ENCODE data around the gene SLC25A44.

The SLC25A44 gene

GRCh38 chr1:156152628-156153027 is 41.3 kb upstream of the SLC25A44 start:
- Histone ChIP-seq H3K9me3 (ENCODE audit: control insufficient read depth, low read length) (no peaks in the 10 kb centered on the region), H3K4me1 (ENCODE audit: control insufficient read depth, insufficient read depth, low read length) (peaks cover 26% of the 10 kb centered on the region), H3K27me3 (ENCODE audit: control insufficient read depth, insufficient read depth, low read length, poor library complexity, severe bottlenecking) (no peaks in the 10 kb centered on the region), H3K4me3 (ENCODE audit: insufficient read depth, low read depth, low read length) (no peak overlapping the region), H3K36me3 (ENCODE audit: control insufficient read depth, insufficient read depth, low read length) (no peaks in the 10 kb centered on the region), H3K27ac (ENCODE audit: insufficient read depth, low read depth, low read length, poor library complexity, severe bottlenecking) (no peak overlapping the region)
- WGBS, 2 experiments, result 91 to 94% methylated on average over 5 of the region's 5 CpGs

- H3K27ac ChIP-seq (ENCODE audit: insufficient read depth, low read depth, low read length, poor library complexity, severe bottlenecking), result no peak within 1 kb of the TSS
- H3K27me3 ChIP-seq (ENCODE audit: control insufficient read depth, insufficient read depth, low read length, poor library complexity, severe bottlenecking), result no peaks in the 10 kb centered on the region
- 88 to 89% methylated on average over 10 of the region's 10 CpGs for WGBS, 2 experiments
- no peaks in the 10 kb centered on the region for H3K9me3 ChIP-seq (ENCODE audit: control insufficient read depth, low read length)
- H3K36me3 ChIP-seq (ENCODE audit: control insufficient read depth, insufficient read depth, low read length), result no peaks in the 10 kb centered on the region
- H3K4me1 ChIP-seq (ENCODE audit: control insufficient read depth, insufficient read depth, low read length), result peaks cover 23% of the 10 kb centered on the region
- no peak within 1 kb of the TSS for H3K4me3 ChIP-seq (ENCODE audit: insufficient read depth, low read depth, low read length)
Measured at GRCh38 chr1:156153362-156153761, 40.5 kb upstream of the SLC25A44 start, which contains the start of gene SEMA4A. SEMA4A (plus strand) TSS chr1:156153585; CDS start chr1:156154579, 994 bp downstream.

- peaks cover 21% of the 10 kb centered on the region for H3K4me1 ChIP-seq (ENCODE audit: control insufficient read depth, insufficient read depth, low read length)
- H3K27ac ChIP-seq (ENCODE audit: insufficient read depth, low read depth, low read length, poor library complexity, severe bottlenecking), result no peak overlapping the region
- H3K9me3 ChIP-seq (ENCODE audit: control insufficient read depth, low read length), result no peaks in the 10 kb centered on the region
- H3K27me3 ChIP-seq (ENCODE audit: control insufficient read depth, insufficient read depth, low read length, poor library complexity, severe bottlenecking), result no peaks in the 10 kb centered on the region
- WGBS, 2 experiments, result 89 to 90% methylated on average over 11 of the region's 11 CpGs
- no peak overlapping the region for H3K4me3 ChIP-seq (ENCODE audit: insufficient read depth, low read depth, low read length)
- no peaks in the 10 kb centered on the region for H3K36me3 ChIP-seq (ENCODE audit: control insufficient read depth, insufficient read depth, low read length)
Measured at GRCh38 chr1:156154317-156154749, 39.6 kb upstream of the SLC25A44 start.

GRCh38 chr1:156155756-156156510 is 38.0 kb upstream of the SLC25A44 start:
- no peaks in the 10 kb centered on the region for H3K36me3 ChIP-seq (ENCODE audit: control insufficient read depth, insufficient read depth, low read length)
- no peak overlapping the region for H3K27ac ChIP-seq (ENCODE audit: insufficient read depth, low read depth, low read length, poor library complexity, severe bottlenecking)
- 82 to 89% methylated on average over 12 of the region's 12 CpGs for WGBS, 2 experiments
- H3K9me3 ChIP-seq (ENCODE audit: control insufficient read depth, low read length), result no peaks in the 10 kb centered on the region
- H3K4me3 ChIP-seq (ENCODE audit: insufficient read depth, low read depth, low read length), result no peak overlapping the region
- H3K27me3 ChIP-seq (ENCODE audit: control insufficient read depth, insufficient read depth, low read length, poor library complexity, severe bottlenecking), result peaks cover 4% of the 10 kb centered on the region
- peaks cover 13% of the 10 kb centered on the region for H3K4me1 ChIP-seq (ENCODE audit: control insufficient read depth, insufficient read depth, low read length)

GRCh38 chr1:156157506-156157905 is 36.4 kb upstream of the SLC25A44 start:
- H3K9me3 ChIP-seq (ENCODE audit: control insufficient read depth, low read length), result no peaks in the 10 kb centered on the region
- H3K27ac ChIP-seq (ENCODE audit: insufficient read depth, low read depth, low read length, poor library complexity, severe bottlenecking), result no peak overlapping the region
- peaks cover 4% of the 10 kb centered on the region for H3K27me3 ChIP-seq (ENCODE audit: control insufficient read depth, insufficient read depth, low read length, poor library complexity, severe bottlenecking)
- peaks cover 6% of the 10 kb centered on the region for H3K4me1 ChIP-seq (ENCODE audit: control insufficient read depth, insufficient read depth, low read length)
- H3K4me3 ChIP-seq (ENCODE audit: insufficient read depth, low read depth, low read length), result no peak overlapping the region
- H3K36me3 ChIP-seq (ENCODE audit: control insufficient read depth, insufficient read depth, low read length), result no peaks in the 10 kb centered on the region
- WGBS, 2 experiments, result 97 to 99% methylated on average over 3 of the region's 3 CpGs

- H3K27ac ChIP-seq (ENCODE audit: insufficient read depth, low read depth, low read length, poor library complexity, severe bottlenecking), result no peak overlapping the region
- WGBS, 2 experiments, result 92 to 94% methylated on average over 5 of the region's 5 CpGs
- peaks cover 6% of the 10 kb centered on the region for H3K4me1 ChIP-seq (ENCODE audit: control insufficient read depth, insufficient read depth, low read length)
- no peak overlapping the region for H3K4me3 ChIP-seq (ENCODE audit: insufficient read depth, low read depth, low read length)
- H3K9me3 ChIP-seq (ENCODE audit: control insufficient read depth, low read length), result no peaks in the 10 kb centered on the region
- peaks cover 4% of the 10 kb centered on the region for H3K27me3 ChIP-seq (ENCODE audit: control insufficient read depth, insufficient read depth, low read length, poor library complexity, severe bottlenecking)
- H3K36me3 ChIP-seq (ENCODE audit: control insufficient read depth, insufficient read depth, low read length), result no peaks in the 10 kb centered on the region
Measured at GRCh38 chr1:156157966-156158365, 35.9 kb upstream of the SLC25A44 start.

- Histone ChIP-seq H3K4me3 (ENCODE audit: insufficient read depth, low read depth, low read length) (peak overlapping the region; percentile 36), H3K4me1 (ENCODE audit: control insufficient read depth, insufficient read depth, low read length) (peaks cover 6% of the 10 kb centered on the region), H3K36me3 (ENCODE audit: control insufficient read depth, insufficient read depth, low read length) (no peaks in the 10 kb centered on the region), H3K27ac (ENCODE audit: insufficient read depth, low read depth, low read length, poor library complexity, severe bottlenecking) (no peak overlapping the region), H3K9me3 (ENCODE audit: control insufficient read depth, low read length) (no peaks in the 10 kb centered on the region), H3K27me3 (ENCODE audit: control insufficient read depth, insufficient read depth, low read length, poor library complexity, severe bottlenecking) (peaks cover 4% of the 10 kb centered on the region)
- WGBS, 2 experiments, result 74 to 79% methylated on average over 13 of the region's 13 CpGs
Measured at GRCh38 chr1:156160000-156160742, 33.7 kb upstream of the SLC25A44 start.

GRCh38 chr1:156160743-156161171 is 33.1 kb upstream of the SLC25A44 start:
- Histone ChIP-seq H3K36me3 (ENCODE audit: control insufficient read depth, insufficient read depth, low read length) (no peaks in the 10 kb centered on the region), H3K4me1 (ENCODE audit: control insufficient read depth, insufficient read depth, low read length) (peaks cover 6% of the 10 kb centered on the region), H3K27ac (ENCODE audit: insufficient read depth, low read depth, low read length, poor library complexity, severe bottlenecking) (no peak overlapping the region), H3K27me3 (ENCODE audit: control insufficient read depth, insufficient read depth, low read length, poor library complexity, severe bottlenecking) (peaks cover 4% of the 10 kb centered on the region), H3K9me3 (ENCODE audit: control insufficient read depth, low read length) (no peaks in the 10 kb centered on the region), H3K4me3 (ENCODE audit: insufficient read depth, low read depth, low read length) (peak overlapping the region; percentile 36)
- WGBS, 2 experiments, result 6 to 7% methylated on average over 15 to 22 of the region's 22 CpGs

- H3K9me3 ChIP-seq (ENCODE audit: control insufficient read depth, low read length), result no peaks in the 10 kb centered on the region
- H3K36me3 ChIP-seq (ENCODE audit: control insufficient read depth, insufficient read depth, low read length), result no peaks in the 10 kb centered on the region
- no peak overlapping the region for H3K4me3 ChIP-seq (ENCODE audit: insufficient read depth, low read depth, low read length)
- H3K4me1 ChIP-seq (ENCODE audit: control insufficient read depth, insufficient read depth, low read length), result peaks cover 6% of the 10 kb centered on the region
- peaks cover 4% of the 10 kb centered on the region for H3K27me3 ChIP-seq (ENCODE audit: control insufficient read depth, insufficient read depth, low read length, poor library complexity, severe bottlenecking)
- no peak overlapping the region for H3K27ac ChIP-seq (ENCODE audit: insufficient read depth, low read depth, low read length, poor library complexity, severe bottlenecking)
- 92% methylated on average over 5 of the region's 5 CpGs for WGBS, 2 experiments
Measured at GRCh38 chr1:156162430-156163037, 31.4 kb upstream of the SLC25A44 start.

- Histone ChIP-seq H3K4me1 (ENCODE audit: control insufficient read depth, insufficient read depth, low read length) (peaks cover 6% of the 10 kb centered on the region), H3K36me3 (ENCODE audit: control insufficient read depth, insufficient read depth, low read length) (no peaks in the 10 kb centered on the region), H3K27me3 (ENCODE audit: control insufficient read depth, insufficient read depth, low read length, poor library complexity, severe bottlenecking) (peaks cover 4% of the 10 kb centered on the region), H3K9me3 (ENCODE audit: control insufficient read depth, low read length) (no peaks in the 10 kb centered on the region), H3K27ac (ENCODE audit: insufficient read depth, low read depth, low read length, poor library complexity, severe bottlenecking) (no peak overlapping the region), H3K4me3 (ENCODE audit: insufficient read depth, low read depth, low read length) (no peak overlapping the region)
- whole genome bisulfite sequencing, 2 experiments, result 82 to 94% methylated on average over 1 of the region's 1 CpG
Measured at GRCh38 chr1:156163712-156164111, 30.2 kb upstream of the SLC25A44 start.
